ENCODE data around the gene RNU4-1. TPM values are rescaled to one million over a fixed set of nuclear protein-coding genes. Genes with fewer than 3 reads are reported as not detected.
A peak's percentile ranks its signal among the peaks of the same experiment; 100 is the strongest.

The RNU4-1 gene
- total RNA-seq, 1 experiment from 2014 or later, result 2,323 TPM

DNA sequence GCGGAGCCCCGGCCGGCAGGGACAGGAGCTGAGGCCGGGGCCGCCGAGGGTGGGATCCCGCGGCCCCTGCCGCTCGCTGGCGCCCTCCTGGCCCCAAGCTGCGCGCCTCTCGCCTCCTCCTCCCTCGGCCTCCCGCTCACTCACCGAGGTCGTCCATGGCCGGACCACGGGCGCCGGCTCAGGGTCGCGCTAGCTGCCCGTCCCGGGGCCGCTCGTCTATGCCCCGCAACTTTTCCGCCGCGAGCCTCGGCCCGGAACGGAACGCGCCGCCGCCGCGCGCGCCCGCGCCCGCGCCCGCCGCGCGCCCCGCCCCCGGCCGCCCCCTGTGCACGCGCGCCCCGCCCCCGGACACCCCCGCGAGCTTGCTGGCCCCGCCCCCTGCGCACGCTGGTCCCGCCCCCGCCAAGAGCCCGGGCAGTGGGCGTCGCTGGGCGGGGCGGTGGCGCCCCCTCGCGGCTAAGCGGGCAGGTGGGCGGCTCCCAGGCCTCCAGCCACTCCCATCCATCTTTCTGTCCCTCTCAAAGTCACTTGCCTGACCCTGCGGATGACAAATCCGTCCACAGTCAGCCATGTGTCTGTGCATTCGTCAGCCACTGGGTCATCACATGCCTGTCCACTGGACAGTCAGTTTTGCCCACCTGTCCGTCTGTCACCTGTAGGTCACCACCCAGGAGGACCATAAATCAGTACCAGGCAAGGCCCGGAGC is 27.4 kb downstream of the RNU4-1 start, which contains the start of gene PXN:
TSS of gene PXN (minus strand) at position 258 of the 707 bp plus-strand sequence. CDS start at position 157, 101 bp downstream.
- ChIA-PET CTCF (interaction anchor here (0.6 to 8.7 kb wide), 15 partner anchors 9 to 252 kb away, joined by 3 to 181 read pairs (median 6); partner anchors contain the start of genes RAB35, RNU4-2 and RPLP0), POLR2A (interaction anchor here (0.6 to 8.6 kb wide), 7 partner anchors 9 to 70 kb away, joined by 3 to 123 read pairs (median 7); partner anchors contain the start of genes RNU4-1, RNU4-2 and RPLP0), RAD21 (ENCODE audit: low non-redundant PET in 1 of 2, low total read pairs in 2 of 2, uncharacterized antibody in 2 of 2, unreplicated experiment in 2 of 2) (interaction anchor here (0.6 to 6.5 kb wide), 9 partner anchors 25 to 64 kb away, joined by 3 to 62 read pairs (median 6); partner anchors contain the start of genes RNU4-2 (in 1 of the 2) and RPLP0 (in 1 of the 2))
- Histone ChIP-seq H3K9me3 (ENCODE audit: control insufficient read depth in 1 of 2, insufficient read depth in 1 of 2, low read depth in 1 of 2, low read length in 2 of 2) (no peaks in the 10 kb centered on the region), H3K9ac (ENCODE audit: low read length) (peak within 1 kb of the TSS; percentile 89), H3K27me3 (ENCODE audit: insufficient read depth, low read length) (no peaks in the 10 kb centered on the region), H4K20me1 (ENCODE audit: insufficient read depth) (no peaks in the 10 kb centered on the region), H3K36me3 (ENCODE audit: control insufficient read depth in 1 of 2, insufficient read depth in 2 of 2, low read length in 2 of 2) (peaks cover 0 to 7% of the 10 kb centered on the region in 2 experiments; a peak in 1 of 4 replicates), H3K79me2 (ENCODE audit: insufficient read depth, low read length) (peaks cover 48% of the 10 kb centered on the region), H3K27ac (ENCODE audit: low read depth, low read length) (peak within 1 kb of the TSS; percentile 93), H3K4me2 (ENCODE audit: low read length) (peak within 1 kb of the TSS; percentile 85), H3K4me3 (replicated peaks in 1 of 2; ENCODE audit: low read depth in 1 of 2, low read length in 2 of 2) (peak within 1 kb of the TSS; percentile 66 to 85), H2AFZ (ENCODE audit: low read depth, low read length, poor library complexity, severe bottlenecking) (peak within 1 kb of the TSS; percentile 90), H3K4me1 (ENCODE audit: control insufficient read depth in 1 of 2, insufficient read depth in 2 of 2, low read length in 2 of 2) (peaks cover 41 to 55% of the 10 kb centered on the region in 2 experiments), H3K9me2 (ENCODE audit: insufficient read depth) (no peaks in the 10 kb centered on the region)
- ATAC-seq (peak; percentile 84), DNase-seq (ENCODE audit: low read depth, low spot score) (peak; percentile 67)
- TF ChIP-seq ZFX (IDR thresholded peaks at IDR 0.05) (peak; percentile 37; the same call in 1 of the 2 replicates), EZH2 (IDR thresholded peaks at IDR 0.05) (no peak), SRF (IDR thresholded peaks at IDR 0.05; ENCODE audit: low read depth) (no peak), SIN3A (IDR thresholded peaks at IDR 0.05; ENCODE audit: low read depth) (no peak), POLR2AphosphoS5 (IDR thresholded peaks at IDR 0.05; ENCODE audit: low read depth, low read length) (peak; percentile 82), TCF7L2 (IDR thresholded peaks at IDR 0.05; ENCODE audit: borderline replicate concordance, extremely low read depth, insufficient read depth, insufficient read length) (no peak), POLR2A (IDR thresholded peaks at IDR 0.05; ENCODE audit: borderline replicate concordance, extremely low read depth, insufficient read depth, insufficient read length) (peak; percentile 14), JUND (IDR thresholded peaks at IDR 0.05) (no peak)
- TF ChIP-seq, protein P1, sequence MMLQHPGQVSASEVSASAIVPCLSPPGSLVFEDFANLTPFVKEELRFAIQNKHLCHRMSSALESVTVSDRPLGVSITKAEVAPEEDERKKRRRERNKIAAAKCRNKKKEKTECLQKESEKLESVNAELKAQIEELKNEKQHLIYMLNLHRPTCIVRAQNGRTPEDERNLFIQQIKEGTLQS (IDR thresholded peaks at IDR 0.05), result no peak
- TF ChIP-seq, protein P2, sequence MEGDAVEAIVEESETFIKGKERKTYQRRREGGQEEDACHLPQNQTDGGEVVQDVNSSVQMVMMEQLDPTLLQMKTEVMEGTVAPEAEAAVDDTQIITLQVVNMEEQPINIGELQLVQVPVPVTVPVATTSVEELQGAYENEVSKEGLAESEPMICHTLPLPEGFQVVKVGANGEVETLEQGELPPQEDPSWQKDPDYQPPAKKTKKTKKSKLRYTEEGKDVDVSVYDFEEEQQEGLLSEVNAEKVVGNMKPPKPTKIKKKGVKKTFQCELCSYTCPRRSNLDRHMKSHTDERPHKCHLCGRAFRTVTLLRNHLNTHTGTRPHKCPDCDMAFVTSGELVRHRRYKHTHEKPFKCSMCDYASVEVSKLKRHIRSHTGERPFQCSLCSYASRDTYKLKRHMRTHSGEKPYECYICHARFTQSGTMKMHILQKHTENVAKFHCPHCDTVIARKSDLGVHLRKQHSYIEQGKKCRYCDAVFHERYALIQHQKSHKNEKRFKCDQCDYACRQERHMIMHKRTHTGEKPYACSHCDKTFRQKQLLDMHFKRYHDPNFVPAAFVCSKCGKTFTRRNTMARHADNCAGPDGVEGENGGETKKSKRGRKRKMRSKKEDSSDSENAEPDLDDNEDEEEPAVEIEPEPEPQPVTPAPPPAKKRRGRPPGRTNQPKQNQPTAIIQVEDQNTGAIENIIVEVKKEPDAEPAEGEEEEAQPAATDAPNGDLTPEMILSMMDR (IDR thresholded peaks at IDR 0.05 in 2 of 3, conservative IDR thresholded peaks at IDR 0.05 in 1 of 3; ENCODE audit: borderline replicate concordance in 1 of 3, insufficient read depth in 1 of 3, low read depth in 2 of 3, low read length in 2 of 3), result peak in 2 of 3 experiments; percentile 73 to 80; a peak in 4 of 6 replicates
- intact Hi-C loops (cut with micrococcal nuclease), result loop anchor here (1.0 to 2.0 kb wide), 2 partner anchors 37 to 65 kb away; partner anchors contain the start of gene RPLP0
- no TSS peak for BruUV-seq (replicated peaks)
